ENCODE data around the gene BPHL.

The BPHL gene

GRCh38 chr6:3088968-3089367, 29.5 kb upstream of the BPHL start:
- DNase-seq (ENCODE audit: low read depth) = no peak
- TF ChIP-seq, protein P1, sequence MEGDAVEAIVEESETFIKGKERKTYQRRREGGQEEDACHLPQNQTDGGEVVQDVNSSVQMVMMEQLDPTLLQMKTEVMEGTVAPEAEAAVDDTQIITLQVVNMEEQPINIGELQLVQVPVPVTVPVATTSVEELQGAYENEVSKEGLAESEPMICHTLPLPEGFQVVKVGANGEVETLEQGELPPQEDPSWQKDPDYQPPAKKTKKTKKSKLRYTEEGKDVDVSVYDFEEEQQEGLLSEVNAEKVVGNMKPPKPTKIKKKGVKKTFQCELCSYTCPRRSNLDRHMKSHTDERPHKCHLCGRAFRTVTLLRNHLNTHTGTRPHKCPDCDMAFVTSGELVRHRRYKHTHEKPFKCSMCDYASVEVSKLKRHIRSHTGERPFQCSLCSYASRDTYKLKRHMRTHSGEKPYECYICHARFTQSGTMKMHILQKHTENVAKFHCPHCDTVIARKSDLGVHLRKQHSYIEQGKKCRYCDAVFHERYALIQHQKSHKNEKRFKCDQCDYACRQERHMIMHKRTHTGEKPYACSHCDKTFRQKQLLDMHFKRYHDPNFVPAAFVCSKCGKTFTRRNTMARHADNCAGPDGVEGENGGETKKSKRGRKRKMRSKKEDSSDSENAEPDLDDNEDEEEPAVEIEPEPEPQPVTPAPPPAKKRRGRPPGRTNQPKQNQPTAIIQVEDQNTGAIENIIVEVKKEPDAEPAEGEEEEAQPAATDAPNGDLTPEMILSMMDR (IDR thresholded peaks at IDR 0.05; ENCODE audit: control insufficient read depth, insufficient read depth, low read depth, low read length, missing control alignments) = no peak
- H3K4me3 ChIP-seq (ENCODE audit: control insufficient read depth, low read depth, low read length) = no peak overlapping the region

DNA sequence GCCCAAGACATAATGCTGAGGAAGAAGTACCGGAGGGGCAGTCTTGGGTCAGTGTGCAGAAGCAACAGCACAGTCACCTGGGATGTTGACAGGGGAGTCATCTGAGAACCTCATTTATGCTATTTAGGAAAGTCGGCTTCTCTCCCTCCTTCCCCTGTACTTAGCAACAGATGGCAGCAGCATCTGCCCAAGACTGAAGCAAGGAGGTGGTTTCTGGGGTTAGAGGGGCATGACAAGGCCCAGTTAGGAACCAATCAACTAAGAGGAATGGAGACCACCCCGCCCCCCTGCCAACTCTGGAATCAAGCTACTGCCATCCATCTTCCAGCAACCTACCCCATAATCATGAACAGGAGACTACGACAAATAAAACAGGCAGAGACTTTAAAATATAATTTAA, 28.5 kb upstream of the BPHL start:
- DNase-seq (ENCODE audit: low read depth) = no peak

GRCh38 chr6:3094815-3095214, 23.7 kb upstream of the BPHL start:
- H3K4me3 ChIP-seq (ENCODE audit: control insufficient read depth, low read depth, low read length) = no peak overlapping the region
- TF ChIP-seq, protein P1 (IDR thresholded peaks at IDR 0.05; ENCODE audit: control insufficient read depth, insufficient read depth, low read depth, low read length, missing control alignments) = no peak
- no peak for DNase-seq (ENCODE audit: low read depth)

More for the DNA sequence above, 28.5 kb upstream of the BPHL start:
- TF ChIP-seq, protein P1 (IDR thresholded peaks at IDR 0.05; ENCODE audit: control insufficient read depth, insufficient read depth, low read depth, low read length, missing control alignments) = no peak
- no peak overlapping the region for H3K4me3 ChIP-seq (ENCODE audit: control insufficient read depth, low read depth, low read length)

GRCh38 chr6:3102875-3103274, 15.6 kb upstream of the BPHL start:
- TF ChIP-seq, protein P1 (IDR thresholded peaks at IDR 0.05; ENCODE audit: control insufficient read depth, insufficient read depth, low read depth, low read length, missing control alignments) = no peak
- DNase-seq (ENCODE audit: low read depth) = no peak
- H3K4me3 ChIP-seq (ENCODE audit: control insufficient read depth, low read depth, low read length) = no peak overlapping the region

- H3K4me3 ChIP-seq (ENCODE audit: control insufficient read depth, low read depth, low read length) = no peak overlapping the region
- DNase-seq (ENCODE audit: low read depth) = no peak
- TF ChIP-seq, protein P1 (IDR thresholded peaks at IDR 0.05; ENCODE audit: control insufficient read depth, insufficient read depth, low read depth, low read length, missing control alignments) = no peak
These were observed 9.6 kb upstream of the BPHL start for GRCh38 chr6:3108746-3109414.

GRCh38 chr6:3109761-3110160, 8.8 kb upstream of the BPHL start:
- no peak overlapping the region for H3K4me3 ChIP-seq (ENCODE audit: control insufficient read depth, low read depth, low read length)
- no peak for DNase-seq (ENCODE audit: low read depth)
- TF ChIP-seq, protein P1 (IDR thresholded peaks at IDR 0.05; ENCODE audit: control insufficient read depth, insufficient read depth, low read depth, low read length, missing control alignments) = no peak
